Astrocyte (in vitro differentiated cells and primary cell): Measurements from ENCODE around the gene DDB1. TPM values are rescaled to one million over a fixed set of nuclear protein-coding genes. Genes with fewer than 3 reads are reported as not detected.
A peak's percentile ranks its signal among the peaks of the same experiment; 100 is the strongest.

Source experiments
- DNase-seq: peaks from one replicate; pipeline ENCODE4 v3.0.0-alpha.2; 2010; ENCODE audit warnings: low read depth
- FAIRE-seq: peaks from 2 replicates; lab custom pipeline; 2011; peaks lifted over from hg19 to GRCh38; lab: Jason Lieb, UNC
- H2AFZ ChIP-seq: 2 replicates; pipeline ENCODE4 v1.6.0; 2012; ENCODE audit warnings: low read depth, low read length, inconsistent platforms
- H3K27ac ChIP-seq: 2 replicates; pipeline ENCODE4 v1.5.1; 2011; ENCODE audit warnings: low read depth, low read length, inconsistent platforms
- H3K27me3 ChIP-seq: 2 replicates; pipeline ENCODE4 v1.6.0; 2011; ENCODE audit warnings: low read length, inconsistent platforms; ENCODE audit not compliant: insufficient read depth
- H3K36me3 ChIP-seq: 2 replicates; pipeline ENCODE4 v1.5.1; 2011; ENCODE audit warnings: low read length, inconsistent platforms; ENCODE audit not compliant: insufficient read depth
- H3K4me1 ChIP-seq: 2 replicates; pipeline ENCODE4 v1.5.1; 2011; ENCODE audit warnings: low read length, inconsistent platforms; ENCODE audit not compliant: insufficient read depth
- H3K4me2 ChIP-seq: 2 replicates; pipeline ENCODE4 v1.6.0; 2012; ENCODE audit warnings: low read length, inconsistent platforms
- H3K4me3 ChIP-seq: 2 replicates; pipeline ENCODE4 v1.5.1; 2011; ENCODE audit warnings: low read depth, mild to moderate bottlenecking, low read length, inconsistent platforms; ENCODE audit not compliant: insufficient read depth
- H3K79me2 ChIP-seq: 2 replicates; pipeline ENCODE4 v1.6.0; 2012; ENCODE audit warnings: mild to moderate bottlenecking, low read length, inconsistent platforms; ENCODE audit not compliant: insufficient read depth
- H3K9ac ChIP-seq: 2 replicates; pipeline ENCODE4 v1.6.0; 2012; ENCODE audit warnings: mild to moderate bottlenecking, low read length, inconsistent platforms
- H3K9me3 ChIP-seq: 2 replicates; pipeline ENCODE4 v1.5.1; 2012; ENCODE audit warnings: low read depth, mild to moderate bottlenecking, low read length, inconsistent platforms; ENCODE audit not compliant: insufficient read depth
- H4K20me1 ChIP-seq: 2 replicates; pipeline ENCODE4 v1.6.0; 2012; ENCODE audit warnings: low read length, inconsistent platforms; ENCODE audit not compliant: insufficient read depth
- H3K27ac Mint-ChIP-seq: one replicate; pipeline ENCODE4 v1.8.0; 2021; ENCODE audit warnings: mild to moderate bottlenecking, mixed read lengths; ENCODE audit not compliant: unreplicated experiment
- H3K27me3 Mint-ChIP-seq: one replicate; pipeline ENCODE4 v1.8.0; 2021; ENCODE audit warnings: low read depth, mixed read lengths; ENCODE audit not compliant: unreplicated experiment
- H3K36me3 Mint-ChIP-seq: one replicate; pipeline ENCODE4 v1.8.0; 2021; ENCODE audit warnings: low read depth, mixed read lengths; ENCODE audit not compliant: unreplicated experiment
- H3K4me1 Mint-ChIP-seq: one replicate; pipeline ENCODE4 v1.8.0; 2021; ENCODE audit warnings: low read depth, mixed read lengths; ENCODE audit not compliant: unreplicated experiment
- H3K4me3 Mint-ChIP-seq: one replicate; pipeline ENCODE4 v1.8.0; 2021; ENCODE audit warnings: mild to moderate bottlenecking, moderate library complexity, mixed read lengths; ENCODE audit not compliant: unreplicated experiment
- H3K9me3 Mint-ChIP-seq: one replicate; pipeline ENCODE4 v1.8.0; 2021; ENCODE audit warnings: mild to moderate bottlenecking, mixed read lengths; ENCODE audit not compliant: unreplicated experiment
- EZH2 ChIP-seq: IDR thresholded peaks from 2 replicates; pipeline ENCODE4 v1.6.1; 2012; ENCODE audit warnings: mild to moderate bottlenecking, low read length, inconsistent platforms; ENCODE audit not compliant: insufficient read depth
- total RNA-seq: library from RNA; stranded (reverse); gene quantifications from 2 replicates; pipeline ENCODE4 v1.2.1, GENCODE V29; 2021
- TF ChIP-seq, protein P1 (sequence below): IDR thresholded peaks from 2 replicates; pipeline ENCODE4 v1.5.1; 2011; ENCODE audit warnings: low read depth, mild to moderate bottlenecking, inconsistent platforms, low read length, moderate library complexity; ENCODE audit not compliant: insufficient read depth

The DDB1 gene
- total RNA-seq, 1 donor from 2014 or later: 251 TPM

- Histone ChIP-seq H3K9me3 (no peaks in the 10 kb centered on the region), H4K20me1 (peaks cover 8% of the 10 kb centered on the region), H2AFZ (no peak overlapping the region), H3K9ac (no peak overlapping the region), H3K4me1 (no peaks in the 10 kb centered on the region), H3K27ac (no peak overlapping the region), H3K36me3 (peaks cover 2% of the 10 kb centered on the region), H3K79me2 (no peaks in the 10 kb centered on the region), H3K27me3 (peaks cover 26% of the 10 kb centered on the region), H3K4me2 (no peak overlapping the region), H3K4me3 (no peak overlapping the region)
- Mint-ChIP-seq H3K27me3 (peaks cover 10% of the 10 kb centered on the region), H3K4me3 (no peak overlapping the region), H3K27ac (no peak overlapping the region), H3K36me3 (peaks cover 36% of the 10 kb centered on the region), H3K9me3 (peaks cover 4% of the 10 kb centered on the region), H3K4me1 (peaks cover 4% of the 10 kb centered on the region)
- TF ChIP-seq EZH2: no peak
- TF ChIP-seq, protein P1, sequence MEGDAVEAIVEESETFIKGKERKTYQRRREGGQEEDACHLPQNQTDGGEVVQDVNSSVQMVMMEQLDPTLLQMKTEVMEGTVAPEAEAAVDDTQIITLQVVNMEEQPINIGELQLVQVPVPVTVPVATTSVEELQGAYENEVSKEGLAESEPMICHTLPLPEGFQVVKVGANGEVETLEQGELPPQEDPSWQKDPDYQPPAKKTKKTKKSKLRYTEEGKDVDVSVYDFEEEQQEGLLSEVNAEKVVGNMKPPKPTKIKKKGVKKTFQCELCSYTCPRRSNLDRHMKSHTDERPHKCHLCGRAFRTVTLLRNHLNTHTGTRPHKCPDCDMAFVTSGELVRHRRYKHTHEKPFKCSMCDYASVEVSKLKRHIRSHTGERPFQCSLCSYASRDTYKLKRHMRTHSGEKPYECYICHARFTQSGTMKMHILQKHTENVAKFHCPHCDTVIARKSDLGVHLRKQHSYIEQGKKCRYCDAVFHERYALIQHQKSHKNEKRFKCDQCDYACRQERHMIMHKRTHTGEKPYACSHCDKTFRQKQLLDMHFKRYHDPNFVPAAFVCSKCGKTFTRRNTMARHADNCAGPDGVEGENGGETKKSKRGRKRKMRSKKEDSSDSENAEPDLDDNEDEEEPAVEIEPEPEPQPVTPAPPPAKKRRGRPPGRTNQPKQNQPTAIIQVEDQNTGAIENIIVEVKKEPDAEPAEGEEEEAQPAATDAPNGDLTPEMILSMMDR: no peak
- FAIRE-seq: no peak
- peak; percentile 26 for DNase-seq
Observed at GRCh38 chr11:61279934-61280659, 52.8 kb downstream of the DDB1 start.

DNA sequence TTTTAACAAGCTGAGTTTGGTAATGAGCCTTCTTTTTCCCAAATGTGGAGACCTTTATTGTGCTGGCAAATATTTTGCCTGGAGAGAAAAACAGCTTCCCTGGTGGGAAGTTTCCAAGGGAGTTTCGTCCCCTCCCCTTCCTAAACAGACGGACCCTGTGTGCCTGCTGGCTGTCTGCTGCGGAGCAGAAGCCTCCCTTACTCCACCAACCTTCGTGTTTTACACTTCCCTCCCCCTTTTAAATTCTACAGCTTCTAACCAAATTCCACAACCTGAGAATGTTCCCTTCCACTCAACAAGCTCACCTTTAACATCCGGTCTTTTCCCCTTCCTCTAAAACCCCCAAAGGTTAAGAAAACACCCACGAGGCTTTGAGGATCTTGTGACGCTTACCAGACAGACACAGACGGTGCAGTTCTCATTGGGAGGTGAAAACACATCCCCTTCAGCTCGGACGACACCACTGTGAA, 54.9 kb downstream of the DDB1 start:
- TF ChIP-seq EZH2: no peak
- TF ChIP-seq, protein P1: no peak
- Histone ChIP-seq H3K4me1 (no peaks in the 10 kb centered on the region), H3K27ac (no peak overlapping the region), H3K9ac (no peak overlapping the region), H3K36me3 (peaks cover 2% of the 10 kb centered on the region), H3K4me2 (no peak overlapping the region), H3K27me3 (peaks cover 25% of the 10 kb centered on the region), H4K20me1 (peaks cover 19% of the 10 kb centered on the region), H3K79me2 (no peaks in the 10 kb centered on the region), H2AFZ (no peak overlapping the region), H3K9me3 (no peaks in the 10 kb centered on the region), H3K4me3 (no peak overlapping the region)
- H3K4me3 Mint-ChIP-seq: peak overlapping the region; percentile 4
- no peak for DNase-seq
- H3K27ac Mint-ChIP-seq: no peak overlapping the region
- peaks cover 7% of the 10 kb centered on the region for H3K27me3 Mint-ChIP-seq
- no peak for FAIRE-seq
- peaks cover 4% of the 10 kb centered on the region for H3K9me3 Mint-ChIP-seq
- H3K4me1 Mint-ChIP-seq: peaks cover 4% of the 10 kb centered on the region
- H3K36me3 Mint-ChIP-seq: peaks cover 36% of the 10 kb centered on the region
